ENCODE measurements around the gene NR2C2.

GRCh38 chr3:14938954-14939353 lies 8.4 kb upstream of the NR2C2 start:
- TF ChIP-seq CTCF (IDR thresholded peaks at IDR 0.05) (no peak), ZFX (IDR thresholded peaks at IDR 0.05; ENCODE audit: borderline replicate concordance) (no peak)
